GM23338 (cell line): ENCODE results near the gene SNPH. TPM values are rescaled to one million over a fixed set of nuclear protein-coding genes. Genes with fewer than 3 reads are reported as not detected.

Experiments used
- ATAC-seq: fragments of 200-7000 bp; cut with Tn5 transposase; 3 replicates; pipeline ENCODE4 v1.9.1; 2020
- DNase-seq: peaks from one replicate; pipeline ENCODE4 v3.0.0-alpha.2; 2015; ENCODE audit warnings: low spot score
- H2AFZ ChIP-seq: fragments of 200-600 bp; sonication (generic); 2 replicates; pipeline ENCODE4 v1.8.0; 2016; ENCODE audit warnings: antibody characterized with exemption, mild to moderate bottlenecking, moderate library complexity
- H3F3A ChIP-seq: fragments of 200-600 bp; sonication (generic); replicated peaks from 2 replicates; pipeline ENCODE4 v1.8.0; 2017; ENCODE audit warnings: antibody characterized with exemption, mixed run types, low read depth
- H3K27ac ChIP-seq: fragments of 200-600 bp; sonication (generic); 2 replicates; pipeline ENCODE4 v1.6.1; 2016; ENCODE audit warnings: low read depth
- H3K27me3 ChIP-seq: fragments of 200-600 bp; sonication (generic); 2 replicates; pipeline ENCODE4 v1.8.0; 2016; ENCODE audit warnings: mild to moderate bottlenecking, mixed run types, moderate library complexity; ENCODE audit not compliant: insufficient read depth
- H3K36me3 ChIP-seq: fragments of 200-600 bp; sonication (generic); 2 replicates; pipeline ENCODE4 v1.8.0; 2016; ENCODE audit warnings: mild to moderate bottlenecking; ENCODE audit not compliant: insufficient read depth
- H3K4me1 ChIP-seq: fragments of 200-600 bp; sonication (generic); 2 replicates; pipeline ENCODE4 v1.8.0; 2016; ENCODE audit warnings: mild to moderate bottlenecking, moderate library complexity; ENCODE audit not compliant: insufficient read depth
- H3K4me2 ChIP-seq: fragments of 200-600 bp; sonication (generic); 2 replicates; pipeline ENCODE4 v1.7.1; 2017; ENCODE audit warnings: mixed run types
- H3K4me3 ChIP-seq: fragments of 200-600 bp; sonication (generic); 2 replicates; pipeline ENCODE4 v1.6.1; 2016; ENCODE audit warnings: mixed run types
- H3K79me2 ChIP-seq: fragments of 200-600 bp; sonication (generic); replicated peaks from 2 replicates; pipeline ENCODE4 v1.8.0; 2017; ENCODE audit warnings: mild to moderate bottlenecking; ENCODE audit not compliant: insufficient read depth
- H3K9me2 ChIP-seq: fragments of 200-600 bp; sonication (generic); 2 replicates; pipeline ENCODE4 v1.8.0; 2017; ENCODE audit not compliant: insufficient read depth
- H4K20me1 ChIP-seq: fragments of 200-600 bp; sonication (generic); replicated peaks from 2 replicates; pipeline ENCODE4 v1.8.0; 2017; ENCODE audit warnings: mild to moderate bottlenecking; ENCODE audit not compliant: insufficient read depth
- H3K27ac Mint-ChIP-seq: 2 replicates; pipeline ENCODE4 v1.8.0; 2020; ENCODE audit warnings: inconsistent platforms, mild to moderate bottlenecking, moderate library complexity, mixed read lengths
- H3K27me3 Mint-ChIP-seq: 3 replicates; pipeline ENCODE4 v1.8.0; 2022; ENCODE audit warnings: low read depth, mild to moderate bottlenecking, moderate library complexity, mixed read lengths, inconsistent platforms; ENCODE audit not compliant: insufficient read depth, poor library complexity
- H3K36me3 Mint-ChIP-seq: 3 replicates; pipeline ENCODE4 v1.8.0; 2021; ENCODE audit warnings: low read depth, mild to moderate bottlenecking, inconsistent platforms, moderate library complexity, mixed read lengths
- H3K4me1 Mint-ChIP-seq: 3 replicates; pipeline ENCODE4 v1.8.0; 2020; ENCODE audit warnings: mild to moderate bottlenecking, inconsistent platforms, mixed read lengths
- H3K4me3 Mint-ChIP-seq: 3 replicates; pipeline ENCODE4 v1.8.0; 2021; ENCODE audit warnings: moderate library complexity, mild to moderate bottlenecking, inconsistent platforms, mixed read lengths
- H3K9me3 Mint-ChIP-seq: 3 replicates; pipeline ENCODE4 v1.8.0; 2020; ENCODE audit warnings: moderate library complexity, mild to moderate bottlenecking, inconsistent platforms, mixed read lengths
- CREB1 ChIP-seq: fragments of 250-450 bp; sonication (Bioruptor Pico); IDR thresholded peaks from 2 replicates; pipeline ENCODE4 v1.5.0; 2020; ENCODE audit warnings: low read depth, mild to moderate bottlenecking, moderate library complexity
- EZH2 ChIP-seq: fragments of 200-600 bp; sonication (generic); IDR thresholded peaks from one replicate; pipeline ENCODE4 v1.8.0; 2017; ENCODE audit warnings: antibody characterized with exemption, mild to moderate bottlenecking, low read depth; ENCODE audit not compliant: unreplicated experiment
- EZH2phosphoT487 ChIP-seq: fragments of 200-600 bp; sonication (generic); IDR thresholded peaks from one replicate; pipeline ENCODE4 v1.8.1; 2018; ENCODE audit warnings: antibody characterized with exemption; ENCODE audit not compliant: unreplicated experiment
- JUNB ChIP-seq: IDR thresholded peaks from one replicate; pipeline ENCODE4 v1.6.1; 2016; ENCODE audit warnings: antibody characterized with exemption; ENCODE audit not compliant: unreplicated experiment
- NANOG ChIP-seq: IDR thresholded peaks from 2 replicates; pipeline ENCODE4 v1.6.1; 2016; ENCODE audit warnings: antibody characterized with exemption, borderline replicate concordance
- POLR2AphosphoS5 ChIP-seq: IDR thresholded peaks from 2 replicates; pipeline ENCODE4 v1.6.1; 2016; ENCODE audit warnings: antibody characterized with exemption, low read depth
- STAT1 ChIP-seq: IDR thresholded peaks from one replicate; pipeline ENCODE4 v1.6.1; 2016; ENCODE audit warnings: antibody characterized with exemption; ENCODE audit not compliant: unreplicated experiment
- ZNF114 ChIP-seq: fragments of 250-450 bp; sonication (Bioruptor Pico); IDR thresholded peaks from 2 replicates; pipeline ENCODE4 v1.5.0; 2020; ENCODE audit warnings: mild to moderate bottlenecking, moderate library complexity
- ZNF331 ChIP-seq: fragments of 250-450 bp; sonication (Bioruptor Pico); IDR thresholded peaks from 2 replicates; pipeline ENCODE4 v1.5.0; 2020; ENCODE audit warnings: low read depth, mild to moderate bottlenecking, moderate library complexity
- polyA plus RNA-seq: library from polyadenylated mRNA; unstranded; fragments of >200 nt; fragmentation: Nextera tagmentation; extraction: Ambion mirVana; gene quantifications from 2 replicates; pipeline ENCODE4 v1.2.1, GENCODE V29; 2016
- total RNA-seq: library from RNA; depleted of rRNA; stranded (reverse); fragments of >200 nt; shearing (Covaris generic); gene quantifications from 2 replicates; pipeline ENCODE4 v1.2.3, GENCODE V29; 2014
- TF ChIP-seq, protein P1 (sequence below): IDR thresholded peaks from 2 replicates; pipeline ENCODE4 v1.6.1; 2016; ENCODE audit warnings: antibody characterized with exemption
- TF ChIP-seq, protein P2 (sequence below): fragments of 250-450 bp; sonication (Bioruptor Pico); IDR thresholded peaks from 2 replicates; pipeline ENCODE4 v1.5.0; 2020; ENCODE audit warnings: mild to moderate bottlenecking, moderate library complexity
- TF ChIP-seq, protein P3 (sequence below): IDR thresholded peaks from one replicate; pipeline ENCODE4 v1.6.1; 2018; ENCODE audit warnings: antibody characterized with exemption; ENCODE audit not compliant: unreplicated experiment
- TF ChIP-seq, protein P4 (sequence below), 2 experiments: fragments of 200-600 bp in 1 of 2; sonication (generic) in 1 of 2; conservative IDR thresholded peaks; 2 replicates each; pipeline versions ENCODE4 v1.5.1 to v1.6.1; 2016 to 2017; ENCODE audit warnings: antibody characterized with exemption in 2 of 2, low read depth in 2 of 2, mild to moderate bottlenecking in 2 of 2, moderate library complexity in 1 of 2

Gene SNPH
- total and polyA plus RNA-seq, 2 experiments from 2014 or later, result 1.5 to 5.8 TPM

DNA sequence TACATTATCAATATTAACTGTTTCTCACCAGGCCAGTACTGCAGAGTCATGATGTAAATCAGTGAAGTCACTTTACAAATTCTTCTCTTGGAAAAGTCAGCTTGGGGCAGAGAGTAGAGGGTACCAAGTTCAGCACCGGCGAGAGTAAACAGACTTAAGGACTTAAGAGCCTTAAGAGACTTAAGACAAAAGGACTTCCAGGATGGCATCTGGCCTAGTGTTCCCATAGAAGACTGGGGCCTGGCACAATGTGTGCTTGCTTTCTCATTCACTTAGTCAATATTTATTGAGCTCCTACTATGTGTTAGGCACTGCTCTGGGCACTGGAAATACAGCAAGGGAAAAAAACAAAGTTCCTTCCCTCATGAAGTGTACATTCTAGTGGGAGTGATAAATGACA lies 1.4 kb upstream of the SNPH start:
- no peak for DNase-seq
- Mint-ChIP-seq H3K27me3 (peaks cover 2% of the 10 kb centered on the region), H3K4me3 (peak overlapping the region; percentile 83), H3K4me1 (peaks cover 26% of the 10 kb centered on the region), H3K27ac (no peak overlapping the region), H3K9me3 (no peaks in the 10 kb centered on the region), H3K36me3 (no peaks in the 10 kb centered on the region)
- Histone ChIP-seq H3K79me2 (no peaks in the 10 kb centered on the region), H3K9me2 (no peaks in the 10 kb centered on the region), H3K36me3 (no peaks in the 10 kb centered on the region), H3K4me1 (peaks cover 15% of the 10 kb centered on the region), H3K4me2 (no peak overlapping the region), H2AFZ (peak overlapping the region; percentile 100), H4K20me1 (0 out of 2 replicates have a peak, but pooled peaks cover 2% of the 10 kb centered on the region), H3K27me3 (peaks cover 11% of the 10 kb centered on the region; the same call in 1 of the 2 replicates), H3F3A (0 out of 2 replicates have a peak, but pooled peaks cover 7% of the 10 kb centered on the region), H3K27ac (no peak overlapping the region), H3K4me3 (no peak overlapping the region)
- TF ChIP-seq, protein P1, sequence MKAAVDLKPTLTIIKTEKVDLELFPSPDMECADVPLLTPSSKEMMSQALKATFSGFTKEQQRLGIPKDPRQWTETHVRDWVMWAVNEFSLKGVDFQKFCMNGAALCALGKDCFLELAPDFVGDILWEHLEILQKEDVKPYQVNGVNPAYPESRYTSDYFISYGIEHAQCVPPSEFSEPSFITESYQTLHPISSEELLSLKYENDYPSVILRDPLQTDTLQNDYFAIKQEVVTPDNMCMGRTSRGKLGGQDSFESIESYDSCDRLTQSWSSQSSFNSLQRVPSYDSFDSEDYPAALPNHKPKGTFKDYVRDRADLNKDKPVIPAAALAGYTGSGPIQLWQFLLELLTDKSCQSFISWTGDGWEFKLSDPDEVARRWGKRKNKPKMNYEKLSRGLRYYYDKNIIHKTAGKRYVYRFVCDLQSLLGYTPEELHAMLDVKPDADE, result no peak
- TF ChIP-seq EZH2phosphoT487, result no peak
- no peak for TF ChIP-seq NANOG
- TF ChIP-seq ZNF331 (CRISPR knock-in tag), result no peak
- no peak for TF ChIP-seq JUNB
- no peak for TF ChIP-seq EZH2
- TF ChIP-seq, protein P2, sequence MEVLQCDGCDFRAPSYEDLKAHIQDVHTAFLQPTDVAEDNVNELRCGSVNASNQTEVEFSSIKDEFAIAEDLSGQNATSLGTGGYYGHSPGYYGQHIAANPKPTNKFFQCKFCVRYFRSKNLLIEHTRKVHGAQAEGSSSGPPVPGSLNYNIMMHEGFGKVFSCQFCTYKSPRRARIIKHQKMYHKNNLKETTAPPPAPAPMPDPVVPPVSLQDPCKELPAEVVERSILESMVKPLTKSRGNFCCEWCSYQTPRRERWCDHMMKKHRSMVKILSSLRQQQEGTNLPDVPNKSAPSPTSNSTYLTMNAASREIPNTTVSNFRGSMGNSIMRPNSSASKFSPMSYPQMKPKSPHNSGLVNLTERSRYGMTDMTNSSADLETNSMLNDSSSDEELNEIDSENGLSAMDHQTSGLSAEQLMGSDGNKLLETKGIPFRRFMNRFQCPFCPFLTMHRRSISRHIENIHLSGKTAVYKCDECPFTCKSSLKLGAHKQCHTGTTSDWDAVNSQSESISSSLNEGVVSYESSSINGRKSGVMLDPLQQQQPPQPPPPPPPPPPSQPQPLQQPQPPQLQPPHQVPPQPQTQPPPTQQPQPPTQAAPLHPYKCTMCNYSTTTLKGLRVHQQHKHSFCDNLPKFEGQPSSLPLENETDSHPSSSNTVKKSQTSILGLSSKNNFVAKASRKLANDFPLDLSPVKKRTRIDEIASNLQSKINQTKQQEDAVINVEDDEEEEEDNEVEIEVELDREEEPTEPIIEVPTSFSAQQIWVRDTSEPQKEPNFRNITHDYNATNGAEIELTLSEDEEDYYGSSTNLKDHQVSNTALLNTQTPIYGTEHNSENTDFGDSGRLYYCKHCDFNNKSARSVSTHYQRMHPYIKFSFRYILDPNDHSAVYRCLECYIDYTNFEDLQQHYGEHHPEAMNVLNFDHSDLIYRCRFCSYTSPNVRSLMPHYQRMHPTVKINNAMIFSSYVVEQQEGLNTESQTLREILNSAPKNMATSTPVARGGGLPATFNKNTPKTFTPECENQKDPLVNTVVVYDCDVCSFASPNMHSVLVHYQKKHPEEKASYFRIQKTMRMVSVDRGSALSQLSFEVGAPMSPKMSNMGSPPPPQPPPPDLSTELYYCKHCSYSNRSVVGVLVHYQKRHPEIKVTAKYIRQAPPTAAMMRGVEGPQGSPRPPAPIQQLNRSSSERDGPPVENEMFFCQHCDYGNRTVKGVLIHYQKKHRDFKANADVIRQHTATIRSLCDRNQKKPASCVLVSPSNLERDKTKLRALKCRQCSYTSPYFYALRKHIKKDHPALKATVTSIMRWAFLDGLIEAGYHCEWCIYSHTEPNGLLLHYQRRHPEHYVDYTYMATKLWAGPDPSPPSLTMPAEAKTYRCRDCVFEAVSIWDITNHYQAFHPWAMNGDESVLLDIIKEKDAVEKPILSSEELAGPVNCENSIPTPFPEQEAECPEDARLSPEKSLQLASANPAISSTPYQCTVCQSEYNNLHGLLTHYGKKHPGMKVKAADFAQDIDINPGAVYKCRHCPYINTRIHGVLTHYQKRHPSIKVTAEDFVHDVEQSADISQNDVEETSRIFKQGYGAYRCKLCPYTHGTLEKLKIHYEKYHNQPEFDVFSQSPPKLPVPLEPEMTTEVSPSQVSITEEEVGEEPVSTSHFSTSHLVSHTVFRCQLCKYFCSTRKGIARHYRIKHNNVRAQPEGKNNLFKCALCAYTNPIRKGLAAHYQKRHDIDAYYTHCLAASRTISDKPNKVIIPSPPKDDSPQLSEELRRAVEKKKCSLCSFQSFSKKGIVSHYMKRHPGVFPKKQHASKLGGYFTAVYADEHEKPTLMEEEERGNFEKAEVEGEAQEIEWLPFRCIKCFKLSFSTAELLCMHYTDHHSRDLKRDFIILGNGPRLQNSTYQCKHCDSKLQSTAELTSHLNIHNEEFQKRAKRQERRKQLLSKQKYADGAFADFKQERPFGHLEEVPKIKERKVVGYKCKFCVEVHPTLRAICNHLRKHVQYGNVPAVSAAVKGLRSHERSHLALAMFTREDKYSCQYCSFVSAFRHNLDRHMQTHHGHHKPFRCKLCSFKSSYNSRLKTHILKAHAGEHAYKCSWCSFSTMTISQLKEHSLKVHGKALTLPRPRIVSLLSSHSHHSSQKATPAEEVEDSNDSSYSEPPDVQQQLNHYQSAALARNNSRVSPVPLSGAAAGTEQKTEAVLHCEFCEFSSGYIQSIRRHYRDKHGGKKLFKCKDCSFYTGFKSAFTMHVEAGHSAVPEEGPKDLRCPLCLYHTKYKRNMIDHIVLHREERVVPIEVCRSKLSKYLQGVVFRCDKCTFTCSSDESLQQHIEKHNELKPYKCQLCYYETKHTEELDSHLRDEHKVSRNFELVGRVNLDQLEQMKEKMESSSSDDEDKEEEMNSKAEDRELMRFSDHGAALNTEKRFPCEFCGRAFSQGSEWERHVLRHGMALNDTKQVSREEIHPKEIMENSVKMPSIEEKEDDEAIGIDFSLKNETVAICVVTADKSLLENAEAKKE, result no peak
- no peak for TF ChIP-seq POLR2AphosphoS5
- no peak for TF ChIP-seq CREB1 (CRISPR knock-in tag)
- no peak for TF ChIP-seq ZNF114
- TF ChIP-seq, protein P3, sequence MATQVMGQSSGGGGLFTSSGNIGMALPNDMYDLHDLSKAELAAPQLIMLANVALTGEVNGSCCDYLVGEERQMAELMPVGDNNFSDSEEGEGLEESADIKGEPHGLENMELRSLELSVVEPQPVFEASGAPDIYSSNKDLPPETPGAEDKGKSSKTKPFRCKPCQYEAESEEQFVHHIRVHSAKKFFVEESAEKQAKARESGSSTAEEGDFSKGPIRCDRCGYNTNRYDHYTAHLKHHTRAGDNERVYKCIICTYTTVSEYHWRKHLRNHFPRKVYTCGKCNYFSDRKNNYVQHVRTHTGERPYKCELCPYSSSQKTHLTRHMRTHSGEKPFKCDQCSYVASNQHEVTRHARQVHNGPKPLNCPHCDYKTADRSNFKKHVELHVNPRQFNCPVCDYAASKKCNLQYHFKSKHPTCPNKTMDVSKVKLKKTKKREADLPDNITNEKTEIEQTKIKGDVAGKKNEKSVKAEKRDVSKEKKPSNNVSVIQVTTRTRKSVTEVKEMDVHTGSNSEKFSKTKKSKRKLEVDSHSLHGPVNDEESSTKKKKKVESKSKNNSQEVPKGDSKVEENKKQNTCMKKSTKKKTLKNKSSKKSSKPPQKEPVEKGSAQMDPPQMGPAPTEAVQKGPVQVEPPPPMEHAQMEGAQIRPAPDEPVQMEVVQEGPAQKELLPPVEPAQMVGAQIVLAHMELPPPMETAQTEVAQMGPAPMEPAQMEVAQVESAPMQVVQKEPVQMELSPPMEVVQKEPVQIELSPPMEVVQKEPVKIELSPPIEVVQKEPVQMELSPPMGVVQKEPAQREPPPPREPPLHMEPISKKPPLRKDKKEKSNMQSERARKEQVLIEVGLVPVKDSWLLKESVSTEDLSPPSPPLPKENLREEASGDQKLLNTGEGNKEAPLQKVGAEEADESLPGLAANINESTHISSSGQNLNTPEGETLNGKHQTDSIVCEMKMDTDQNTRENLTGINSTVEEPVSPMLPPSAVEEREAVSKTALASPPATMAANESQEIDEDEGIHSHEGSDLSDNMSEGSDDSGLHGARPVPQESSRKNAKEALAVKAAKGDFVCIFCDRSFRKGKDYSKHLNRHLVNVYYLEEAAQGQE, result no peak
- TF ChIP-seq STAT1, result no peak
- TF ChIP-seq, protein P4, sequence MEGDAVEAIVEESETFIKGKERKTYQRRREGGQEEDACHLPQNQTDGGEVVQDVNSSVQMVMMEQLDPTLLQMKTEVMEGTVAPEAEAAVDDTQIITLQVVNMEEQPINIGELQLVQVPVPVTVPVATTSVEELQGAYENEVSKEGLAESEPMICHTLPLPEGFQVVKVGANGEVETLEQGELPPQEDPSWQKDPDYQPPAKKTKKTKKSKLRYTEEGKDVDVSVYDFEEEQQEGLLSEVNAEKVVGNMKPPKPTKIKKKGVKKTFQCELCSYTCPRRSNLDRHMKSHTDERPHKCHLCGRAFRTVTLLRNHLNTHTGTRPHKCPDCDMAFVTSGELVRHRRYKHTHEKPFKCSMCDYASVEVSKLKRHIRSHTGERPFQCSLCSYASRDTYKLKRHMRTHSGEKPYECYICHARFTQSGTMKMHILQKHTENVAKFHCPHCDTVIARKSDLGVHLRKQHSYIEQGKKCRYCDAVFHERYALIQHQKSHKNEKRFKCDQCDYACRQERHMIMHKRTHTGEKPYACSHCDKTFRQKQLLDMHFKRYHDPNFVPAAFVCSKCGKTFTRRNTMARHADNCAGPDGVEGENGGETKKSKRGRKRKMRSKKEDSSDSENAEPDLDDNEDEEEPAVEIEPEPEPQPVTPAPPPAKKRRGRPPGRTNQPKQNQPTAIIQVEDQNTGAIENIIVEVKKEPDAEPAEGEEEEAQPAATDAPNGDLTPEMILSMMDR (conservative IDR thresholded peaks at IDR 0.05; ENCODE audit: low read depth in 2 of 2), result no peak
- no peak for ATAC-seq
